K562 (cell line): Measurements from ENCODE around the gene GAB4. TPM values are rescaled to one million over a fixed set of nuclear protein-coding genes. Genes with fewer than 3 reads are reported as not detected.

ENCODE experiments used
- ATAC-seq: fragments of 200-7000 bp; cut with Tn5 transposase; 3 replicates; pipeline ENCODE4 v1.9.1; 2020; ENCODE audit warnings: moderate library complexity
- BruUV-seq: library from RNA; stranded (reverse); fragments of 400-500 nt; replicated peaks from 2 replicates; lab custom pipeline; 2021; lab: Mats Ljungman, UMichigan
- CTCF ChIA-PET: fragments of 300-600 bp; formaldehyde crosslinking; extraction: SDS; loops from one replicate; lab custom pipeline; 2021; ENCODE audit warnings: low intra/inter-chr PET ratio; lab: Yijun Ruan, JAX
- POLR2A ChIA-PET: fragments of 300-600, 350-650 bp; sonication (Branson Sonifier 250); formaldehyde crosslinking; extraction: SDS; loops from one replicate; lab custom pipeline; 2021; ENCODE audit warnings: antibody characterized with exemption, inconsistent platforms; lab: Yijun Ruan, JAX
- DNase-seq, 4 experiments: peaks; one replicate each; pipeline versions ENCODE4 v3.0.0 to v3.0.0-alpha.2; 2011 to 2018; ENCODE audit warnings: low spot score in 3 of 4, mixed read lengths in 3 of 4; ENCODE audit errors: extremely low read depth in 1 of 4
- FAIRE-seq: peaks from 2 replicates; lab custom pipeline; 2011; peaks lifted over from hg19 to GRCh38; lab: Jason Lieb, UNC
- H2AFZ ChIP-seq: 2 replicates; pipeline ENCODE4 v1.6.0; 2011; ENCODE audit warnings: low read depth, low read length, control low read depth, inconsistent platforms
- H3K27ac ChIP-seq: fragments of 200-600 bp; 3 replicates; pipeline ENCODE4 v1.8.0; 2011; ENCODE audit warnings: low read depth, mild to moderate bottlenecking, control low read depth, inconsistent platforms, low read length, moderate library complexity, mixed read lengths; ENCODE audit errors: extremely low read depth
- H3K27me3 ChIP-seq, 2 experiments: fragments of 300-600 bp in 1 of 2; 2 replicates in 1 of 2; 3 replicates in 1 of 2; pipeline versions ENCODE4 v1.6.0 to v1.8.0; 2011; ENCODE audit warnings: inconsistent platforms in 2 of 2, low read length in 2 of 2, mild to moderate bottlenecking in 1 of 2, mixed read lengths in 1 of 2, moderate library complexity in 1 of 2; ENCODE audit not compliant: control insufficient read depth in 2 of 2, insufficient read depth in 2 of 2
- H3K36me3 ChIP-seq: fragments of 300-600 bp; 3 replicates; pipeline ENCODE4 v1.8.0; 2011; ENCODE audit warnings: mild to moderate bottlenecking, low read length, inconsistent platforms; ENCODE audit not compliant: control insufficient read depth, insufficient read depth
- H3K4me1 ChIP-seq, 2 experiments: fragments of 200-600 bp in 1 of 2; replicated peaks in 1 of 2; 2 replicates in 1 of 2; 3 replicates in 1 of 2; pipeline versions ENCODE4 v1.5.1 to v1.8.0; 2011; ENCODE audit warnings: inconsistent platforms in 2 of 2, low read length in 2 of 2, mild to moderate bottlenecking in 1 of 2, mixed read lengths in 1 of 2, moderate library complexity in 1 of 2; ENCODE audit not compliant: control insufficient read depth in 2 of 2, insufficient read depth in 2 of 2
- H3K4me2 ChIP-seq: 2 replicates; pipeline ENCODE4 v1.6.1; 2011; ENCODE audit warnings: low read length, control low read depth, inconsistent platforms, mixed read lengths; ENCODE audit not compliant: insufficient read depth
- H3K4me3 ChIP-seq: fragments of 200-600 bp; sonication (generic), shearing (Covaris generic); 2 replicates; pipeline ENCODE4 v1.5.1; 2016; ENCODE audit warnings: control low read depth, inconsistent platforms
- H3K79me2 ChIP-seq: fragments of 200-600 bp; 3 replicates; pipeline ENCODE4 v1.8.0; 2011; ENCODE audit warnings: low read length, inconsistent platforms; ENCODE audit not compliant: control insufficient read depth, insufficient read depth
- H3K9ac ChIP-seq, 2 experiments: 2 replicates each; pipeline versions ENCODE4 v1.6.0 to v1.6.1; 2011; ENCODE audit warnings: low read depth in 2 of 2, low read length in 2 of 2, control low read depth in 1 of 2, inconsistent platforms in 1 of 2, mild to moderate bottlenecking in 1 of 2, mixed read lengths in 1 of 2; ENCODE audit not compliant: insufficient read depth in 1 of 2
- H3K9me1 ChIP-seq: one replicate; pipeline ENCODE4 v1.6.0; 2011; ENCODE audit warnings: inconsistent platforms, mild to moderate bottlenecking, low read length, moderate library complexity; ENCODE audit not compliant: control insufficient read depth, insufficient read depth
- H3K9me3 ChIP-seq: replicated peaks from 2 replicates; pipeline ENCODE4 v1.5.1; 2011; ENCODE audit warnings: low read depth, low read length, inconsistent platforms; ENCODE audit not compliant: control insufficient read depth, insufficient read depth
- H4K20me1 ChIP-seq: replicated peaks from 2 replicates; pipeline ENCODE4 v1.6.1; 2011; ENCODE audit warnings: low read length, inconsistent platforms, mixed read lengths; ENCODE audit not compliant: control insufficient read depth, insufficient read depth
- CREB5 ChIP-seq: fragments of 250-450 bp; sonication (Bioruptor Pico); IDR thresholded peaks from 2 replicates; pipeline ENCODE4 v1.5.0; 2020; ENCODE audit warnings: mild to moderate bottlenecking
- FOXA1 ChIP-seq: fragments of 450-650 bp; IDR thresholded peaks from 2 replicates; pipeline ENCODE4 v1.6.1; 2016; ENCODE audit warnings: mild to moderate bottlenecking, borderline replicate concordance
- RBM22 ChIP-seq: fragments of 200-400 bp; formaldehyde crosslinking; IDR thresholded peaks from 2 replicates; pipeline ENCODE4 v1.6.1; 2018; ENCODE audit warnings: low read length, low read depth; ENCODE audit not compliant: poor library complexity, severe bottlenecking
- ZNF551 ChIP-seq: fragments of 250-450 bp; sonication (Bioruptor Pico); IDR thresholded peaks from 2 replicates; pipeline ENCODE4 v1.5.0; 2021; ENCODE audit warnings: mild to moderate bottlenecking, moderate library complexity
- WGBS: fragments of 100-300 bp; shearing (Covaris generic); methylation state at CpG from one replicate; pipeline ENCODE4 v1.1.6; 2016; ENCODE audit warnings: low coverage, mixed read lengths; ENCODE audit not compliant: insufficient coverage; ENCODE audit errors: missing lambda C conversion rate; 5-methylcytosine and 5-hydroxymethylcytosine counted together
- in situ Hi-C: fragments of 300-500 bp; cut with MboI; formaldehyde crosslinking; loops from 4 replicates; pipeline ENCODE4 v1.15.0; 2018; ENCODE audit warnings: inconsistent platforms, mixed read lengths
- intact Hi-C: fragments of 100-400 bp; cut with micrococcal nuclease; formaldehyde crosslinking; loops from 2 replicates; pipeline ENCODE4 v1.14.2; 2022
- polyA plus RNA-seq, 8 experiments: library from polyadenylated mRNA; depleted of rRNA in 4 of 8; stranded (reverse) in 5 of 8; unstranded in 3 of 8; fragments of >200 nt; fragmentation: Nextera tagmentation in 2 of 8; fragmentation: Illumina TruSeq in 1 of 8; extraction: Ambion mirVana in 2 of 8; extraction: Trizol in 1 of 8; gene quantifications; 2 replicates each; pipeline versions ENCODE4 v1.2.1 to v1.2.3, GENCODE V29; 2011 to 2014; ENCODE audit warnings: inconsistent platforms in 1 of 8, missing spikeins in 1 of 8
- total RNA-seq, 7 experiments: library from RNA; depleted of rRNA in 6 of 7; stranded (reverse); fragments of >200 nt in 6 of 7; fragmentation: Illumina TruSeq in 2 of 7; extraction: Trizol in 2 of 7; gene quantifications; 2 replicates each; pipeline versions ENCODE4 v1.2.1 to v1.2.3, GENCODE V29; 2011 to 2021; ENCODE audit warnings: low replicate concordance in 1 of 7
- TF ChIP-seq, protein P1 (sequence below): fragments of 450-650 bp; IDR thresholded peaks from 2 replicates; pipeline ENCODE4 v1.6.1; 2017; ENCODE audit warnings: mild to moderate bottlenecking, moderate library complexity
- TF ChIP-seq, protein P2 (sequence below): IDR thresholded peaks from 3 replicates; pipeline ENCODE4 v1.6.1; 2011; ENCODE audit warnings: borderline replicate concordance, mild to moderate bottlenecking; ENCODE audit not compliant: insufficient read length, insufficient read depth

GAB4 gene
- total and polyA plus RNA-seq, 9 of the 15 experiments (the other 6 are each of a cell fraction or from before 2014, with no cell fraction given), result 0.04 to 0.11 (median 0.04) TPM; not detected in 6

DNA sequence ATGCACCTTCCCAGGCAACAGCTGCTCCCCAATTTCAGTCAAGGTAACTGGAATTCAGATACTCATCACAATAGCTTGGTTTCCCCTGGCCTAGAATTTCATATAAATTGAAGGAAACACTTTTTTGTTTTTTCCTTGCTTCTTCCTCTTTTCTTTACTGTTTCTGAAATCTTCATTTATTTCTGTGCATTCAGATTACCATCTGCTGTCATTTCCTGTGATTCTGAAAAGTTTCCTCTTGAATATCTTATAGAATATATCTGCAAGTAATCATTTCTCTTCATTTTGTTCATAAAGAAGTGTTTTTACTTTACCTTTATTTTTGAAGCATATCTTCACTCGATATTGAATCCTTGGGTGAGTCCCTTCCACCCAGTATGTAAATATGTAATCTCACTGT lies 85.3 kb downstream of the GAB4 start:
- H3K36me3 ChIP-seq, result no peaks in the 10 kb centered on the region
- WGBS, result 0% methylated on average over 1 of the region's 1 CpG
- no peaks in the 10 kb centered on the region for H3K4me1 ChIP-seq
- no peaks in the 10 kb centered on the region for H3K9me1 ChIP-seq
- no peak overlapping the region for H3K4me2 ChIP-seq
- ChIA-PET CTCF (no interaction called here), POLR2A (no interaction called here)
- H3K9ac ChIP-seq, result no peak overlapping the region
- no peak overlapping the region for H2AFZ ChIP-seq
- H4K20me1 ChIP-seq, result no peaks in the 10 kb centered on the region
- no peak for FAIRE-seq
- H3K9me3 ChIP-seq, result no peaks in the 10 kb centered on the region
- H3K27ac ChIP-seq, result no peak overlapping the region
- in situ Hi-C loops (loop anchor here (5.0 kb wide), 1 partner anchor 135 kb away; no protein-coding TSS in a partner anchor), intact Hi-C loops (no loop called here)
- no peak for ATAC-seq
- no TSS peak for BruUV-seq
- DNase-seq, result no peak
- TF ChIP-seq, protein P1, sequence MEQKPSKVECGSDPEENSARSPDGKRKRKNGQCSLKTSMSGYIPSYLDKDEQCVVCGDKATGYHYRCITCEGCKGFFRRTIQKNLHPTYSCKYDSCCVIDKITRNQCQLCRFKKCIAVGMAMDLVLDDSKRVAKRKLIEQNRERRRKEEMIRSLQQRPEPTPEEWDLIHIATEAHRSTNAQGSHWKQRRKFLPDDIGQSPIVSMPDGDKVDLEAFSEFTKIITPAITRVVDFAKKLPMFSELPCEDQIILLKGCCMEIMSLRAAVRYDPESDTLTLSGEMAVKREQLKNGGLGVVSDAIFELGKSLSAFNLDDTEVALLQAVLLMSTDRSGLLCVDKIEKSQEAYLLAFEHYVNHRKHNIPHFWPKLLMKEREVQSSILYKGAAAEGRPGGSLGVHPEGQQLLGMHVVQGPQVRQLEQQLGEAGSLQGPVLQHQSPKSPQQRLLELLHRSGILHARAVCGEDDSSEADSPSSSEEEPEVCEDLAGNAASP, result no peak
- TF ChIP-seq RBM22 (no peak), ZNF551 (CRISPR knock-in tag) (no peak), FOXA1 (no peak), CREB5 (CRISPR knock-in tag) (no peak)
- TF ChIP-seq, protein P2, sequence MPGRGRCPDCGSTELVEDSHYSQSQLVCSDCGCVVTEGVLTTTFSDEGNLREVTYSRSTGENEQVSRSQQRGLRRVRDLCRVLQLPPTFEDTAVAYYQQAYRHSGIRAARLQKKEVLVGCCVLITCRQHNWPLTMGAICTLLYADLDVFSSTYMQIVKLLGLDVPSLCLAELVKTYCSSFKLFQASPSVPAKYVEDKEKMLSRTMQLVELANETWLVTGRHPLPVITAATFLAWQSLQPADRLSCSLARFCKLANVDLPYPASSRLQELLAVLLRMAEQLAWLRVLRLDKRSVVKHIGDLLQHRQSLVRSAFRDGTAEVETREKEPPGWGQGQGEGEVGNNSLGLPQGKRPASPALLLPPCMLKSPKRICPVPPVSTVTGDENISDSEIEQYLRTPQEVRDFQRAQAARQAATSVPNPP, result no peak
- no peaks in the 10 kb centered on the region for H3K79me2 ChIP-seq
- no peak overlapping the region for H3K4me3 ChIP-seq
- H3K27me3 ChIP-seq, result peaks cover 0 to 4% of the 10 kb centered on the region in 2 experiments; a peak in 1 of 5 replicates
